ENCODE measurements around the gene HCLS1.

DNA sequence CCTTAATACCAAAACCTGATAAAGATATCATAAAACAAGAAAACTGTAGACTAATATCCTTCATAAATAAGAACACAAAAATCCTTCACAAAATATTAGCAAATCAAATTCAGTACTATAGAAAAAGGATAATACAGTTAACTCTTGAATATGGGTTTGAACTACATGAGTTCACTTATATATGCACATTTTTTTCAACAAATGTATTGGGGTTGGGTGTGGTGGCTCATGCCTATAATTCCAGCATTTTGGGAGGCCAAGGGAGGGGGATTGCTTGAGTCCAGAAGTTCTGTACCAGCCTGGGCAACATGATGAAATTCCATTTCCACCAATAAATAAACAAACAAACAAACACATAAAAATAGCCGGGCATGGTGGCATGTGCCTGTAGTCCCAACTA lies 49.6 kb upstream of the HCLS1 start:
- TF ChIP-seq CTCF (conservative IDR thresholded peaks at IDR 0.05; ENCODE audit: low read length) (no peak), EZH2phosphoT487 (IDR thresholded peaks at IDR 0.05; ENCODE audit: borderline replicate concordance) (no peak)
